HG03095 (cell line): ENCODE results near the gene LGMN.

Source experiments
- ATAC-seq: cut with Tn5 transposase; IDR thresholded peaks from one replicate; pipeline ENCODE4 v1.9.1; 2021; ENCODE audit warnings: moderate library complexity; ENCODE audit not compliant: unreplicated experiment

LGMN gene

GRCh38 chr14:92679246-92679645, 69.2 kb downstream of the LGMN start:
- ATAC-seq: no peak

GRCh38 chr14:92678766-92679165, 69.7 kb downstream of the LGMN start:
- no peak for ATAC-seq

GRCh38 chr14:92677955-92678354, 70.5 kb downstream of the LGMN start:
- ATAC-seq: no peak

- peak; percentile 79 for ATAC-seq
These were observed 71.2 kb downstream of the LGMN start for GRCh38 chr14:92677087-92677668.

GRCh38 chr14:92676403-92677086, 71.9 kb downstream of the LGMN start:
- ATAC-seq: no peak

GRCh38 chr14:92675976-92676375, 72.5 kb downstream of the LGMN start:
- no peak for ATAC-seq

GRCh38 chr14:92675421-92675820, 73.0 kb downstream of the LGMN start:
- no peak for ATAC-seq

GRCh38 chr14:92673601-92674150, 74.8 kb downstream of the LGMN start:
- no peak for ATAC-seq

- no peak for ATAC-seq
These were observed 77.6 kb downstream of the LGMN start for GRCh38 chr14:92670643-92671366.

GRCh38 chr14:92670160-92670559, 78.3 kb downstream of the LGMN start:
- no peak for ATAC-seq

GRCh38 chr14:92668276-92668973, 80.0 kb downstream of the LGMN start:
- peak; percentile 48 for ATAC-seq

GRCh38 chr14:92666251-92666650, 82.2 kb downstream of the LGMN start:
- no peak for ATAC-seq

GRCh38 chr14:92665661-92666110, 82.7 kb downstream of the LGMN start:
- no peak for ATAC-seq

GRCh38 chr14:92663049-92663448, 85.4 kb downstream of the LGMN start:
- ATAC-seq: no peak

GRCh38 chr14:92660571-92660970, 87.9 kb downstream of the LGMN start:
- no peak for ATAC-seq

- no peak for ATAC-seq
These were observed 88.5 kb downstream of the LGMN start for GRCh38 chr14:92659765-92660561.

- ATAC-seq: no peak
These were observed 89.7 kb downstream of the LGMN start for GRCh38 chr14:92658684-92659083.

- no peak for ATAC-seq
These were observed 90.3 kb downstream of the LGMN start for GRCh38 chr14:92658160-92658559.

GRCh38 chr14:92657457-92658142, 90.8 kb downstream of the LGMN start:
- ATAC-seq: no peak
